Duodenal mucosa (tissue), 2 donors: ENCODE results near the gene CNGA3.
"Not testable (repeated sequence)": the region's sequence is repeated elsewhere in the genome, so short reads cannot be mapped to it uniquely, and the experiment has no call there.

ENCODE experiments used
- H3K27ac ChIP-seq: one replicate; pipeline ENCODE4 v1.7.0; 2013; ENCODE audit warnings: low read depth, low read length
- H3K27me3 ChIP-seq, 2 donors: one replicate each; pipeline ENCODE4 v1.7.0; 2013; ENCODE audit warnings: low read length in 2 of 2, control low read depth in 1 of 2; ENCODE audit not compliant: insufficient read depth in 2 of 2, control insufficient read depth in 1 of 2
- H3K36me3 ChIP-seq, 2 donors: one replicate each; pipeline ENCODE4 v1.7.0; 2013; ENCODE audit warnings: low read length in 2 of 2, control low read depth in 1 of 2; ENCODE audit not compliant: insufficient read depth in 2 of 2, control insufficient read depth in 1 of 2
- H3K4me1 ChIP-seq, 2 donors: one replicate each; pipeline ENCODE4 v1.7.0; 2013; ENCODE audit warnings: low read length in 2 of 2, control low read depth in 1 of 2; ENCODE audit not compliant: insufficient read depth in 2 of 2, control insufficient read depth in 1 of 2
- H3K4me3 ChIP-seq, 2 donors: one replicate each; pipeline ENCODE4 v1.7.0; 2013; ENCODE audit warnings: low read length in 2 of 2, low read depth in 1 of 2
- H3K9ac ChIP-seq, 2 donors: one replicate each; pipeline ENCODE4 v1.7.0; 2013; ENCODE audit warnings: low read length in 2 of 2, low read depth in 1 of 2
- H3K9me3 ChIP-seq, 2 donors: one replicate each; pipeline ENCODE4 v1.7.0; 2013; ENCODE audit warnings: low read length in 2 of 2, control low read depth in 1 of 2; ENCODE audit not compliant: control insufficient read depth in 1 of 2

Gene CNGA3

DNA sequence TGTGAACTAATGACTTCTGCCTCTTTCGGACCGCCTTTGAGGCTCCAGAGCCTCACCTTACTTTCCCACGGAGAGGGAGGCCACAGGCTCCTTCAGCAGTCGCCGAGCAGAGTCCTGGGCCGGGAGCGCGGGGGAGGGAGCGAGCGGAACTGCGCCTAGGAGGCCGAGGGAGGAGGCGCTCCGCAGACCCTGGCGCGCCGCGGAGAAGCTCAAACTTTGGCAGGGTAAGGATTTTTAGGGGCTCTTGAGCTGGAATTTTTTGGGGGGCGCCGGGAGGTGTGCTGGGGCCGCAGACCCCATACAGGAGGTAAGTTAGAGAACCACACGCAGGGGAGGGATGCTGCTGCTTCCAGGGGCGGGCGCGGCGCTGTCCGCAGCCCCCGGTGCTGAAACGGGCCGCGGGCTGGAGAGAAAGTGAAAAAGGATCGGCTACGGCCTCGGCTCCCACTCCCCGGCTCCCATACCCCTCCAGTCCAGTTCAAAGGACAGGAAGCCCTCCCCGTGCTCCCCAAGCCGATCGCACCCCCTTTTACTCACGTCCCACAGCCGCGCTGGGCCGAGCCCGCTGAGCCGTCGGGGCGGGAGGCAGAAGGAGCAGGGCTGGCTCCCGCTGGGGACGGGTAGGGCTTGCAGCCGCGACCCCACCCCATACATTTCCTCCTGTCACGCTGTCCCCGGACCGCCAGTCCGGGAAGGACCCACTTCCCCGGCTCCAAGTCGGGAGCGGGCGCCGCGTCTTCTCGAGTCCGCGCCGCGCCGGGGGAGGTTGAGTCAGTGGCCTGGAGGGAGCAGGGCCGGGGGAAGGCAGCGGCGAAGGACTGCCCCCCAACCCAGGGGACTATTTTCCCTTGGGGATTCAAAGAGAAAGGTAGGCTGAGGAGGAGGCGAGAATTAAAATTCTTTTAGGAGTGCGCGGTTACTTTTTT lies at the start of gene CNGA3:
TSS of gene CNGA3 (plus strand) at position 146 of the 926 bp plus-strand sequence. CDS start 23,520 bp downstream, outside the sequence.
- no peaks in the 10 kb centered on the region for H3K36me3 ChIP-seq
- H3K4me1 ChIP-seq = no peaks in the 10 kb centered on the region
- H3K9me3 ChIP-seq = no peaks in the 10 kb centered on the region
- H3K4me3 ChIP-seq = no peak within 1 kb of the TSS
- H3K27me3 ChIP-seq = peaks cover 46 to 60% of the 10 kb centered on the region in 2 donors
- H3K9ac ChIP-seq = no peak within 1 kb of the TSS
- H3K27ac ChIP-seq = no peak within 1 kb of the TSS

GRCh38 chr2:98297817-98298682 lies 48.2 kb upstream of the CNGA3 start:
- Histone ChIP-seq H3K27me3 (no peaks in the 10 kb centered on the region), H3K9ac (no peak overlapping the region), H3K27ac (no peak overlapping the region), H3K4me1 (peaks cover 14 to 15% of the 10 kb centered on the region in 2 donors), H3K36me3 (no peaks in the 10 kb centered on the region), H3K9me3 (no peaks in the 10 kb centered on the region), H3K4me3 (no peak overlapping the region)

GRCh38 chr2:98298683-98299164 lies 47.5 kb upstream of the CNGA3 start:
- no peak overlapping the region for H3K4me3 ChIP-seq
- no peaks in the 10 kb centered on the region for H3K36me3 ChIP-seq
- no peaks in the 10 kb centered on the region for H3K27me3 ChIP-seq
- H3K9ac ChIP-seq = no peak overlapping the region
- no peak overlapping the region for H3K27ac ChIP-seq
- peaks cover 14 to 15% of the 10 kb centered on the region in 2 donors for H3K4me1 ChIP-seq
- no peaks in the 10 kb centered on the region for H3K9me3 ChIP-seq

DNA sequence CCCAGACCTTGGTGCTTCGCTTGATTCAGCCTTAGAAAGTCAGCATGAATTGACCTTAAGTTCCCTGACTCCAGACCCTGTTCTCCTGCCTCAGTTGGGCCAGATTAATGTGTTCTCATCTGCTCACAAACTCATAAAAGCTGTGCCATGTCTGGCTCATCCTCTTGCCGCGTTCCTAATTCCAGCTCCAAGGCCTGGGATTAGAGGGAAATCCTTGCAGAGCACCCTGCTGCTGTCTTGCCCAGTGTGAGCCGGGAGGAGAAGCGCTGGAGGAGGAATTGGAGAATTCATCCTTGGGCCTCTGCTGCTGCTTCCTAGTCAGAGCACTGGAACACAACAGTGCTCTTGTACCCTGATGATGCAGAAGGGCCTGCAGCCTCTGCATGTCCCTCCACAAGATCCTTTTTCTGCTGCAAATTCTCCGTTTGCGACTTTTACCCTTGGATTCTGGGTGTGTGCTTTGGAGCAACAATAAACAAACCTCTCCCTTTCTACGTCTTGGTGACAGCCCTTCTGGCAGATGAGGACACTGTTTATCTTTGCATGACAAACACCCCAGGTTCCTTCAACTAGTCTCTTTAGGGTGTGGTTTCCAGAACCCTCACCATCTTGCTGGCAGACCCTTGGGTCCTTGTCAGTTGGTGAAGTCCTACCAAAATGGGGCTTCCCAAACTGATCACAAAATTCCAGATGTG lies 46.9 kb upstream of the CNGA3 start:
- H3K9ac ChIP-seq = no peak overlapping the region

DNA sequence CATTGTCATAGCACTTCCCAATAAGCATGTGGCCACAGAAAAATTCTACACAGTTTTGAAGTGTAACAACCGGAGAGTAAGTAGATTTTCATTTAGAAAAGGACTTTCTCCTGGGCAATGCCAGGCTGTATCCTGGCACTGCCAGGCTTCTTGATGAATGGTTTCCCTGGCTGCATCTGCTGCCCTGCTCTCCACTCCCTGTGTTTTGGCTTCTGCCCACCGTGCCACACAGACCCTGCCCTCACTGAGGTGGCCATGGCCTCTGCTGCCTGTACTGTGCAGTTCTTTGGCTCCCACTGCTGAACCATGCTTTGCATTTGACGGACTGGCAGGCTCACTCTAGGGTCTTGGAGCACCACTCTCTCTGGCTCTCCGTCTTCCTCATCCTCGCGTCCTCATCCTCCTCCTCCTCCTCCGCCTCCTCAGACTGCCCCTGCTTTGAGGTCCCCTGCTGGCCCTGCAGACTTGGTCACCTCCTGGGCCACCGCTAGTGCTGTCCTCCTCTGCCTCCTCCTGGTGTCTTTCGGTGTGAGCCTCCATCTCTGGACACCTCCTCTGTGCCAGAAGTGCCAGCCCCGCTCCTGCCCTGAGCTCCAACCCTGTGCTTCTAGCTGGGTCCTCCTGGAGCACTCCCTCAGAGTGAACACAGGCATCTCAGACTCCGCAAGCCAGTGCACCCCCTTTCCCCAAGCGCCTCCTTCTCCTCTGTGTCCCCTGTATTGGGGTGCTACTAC lies 45.9 kb upstream of the CNGA3 start:
- Histone ChIP-seq H3K36me3 (no peaks in the 10 kb centered on the region), H3K27me3 (no peaks in the 10 kb centered on the region), H3K27ac (no peak overlapping the region), H3K4me3 (no peak overlapping the region), H3K4me1 (peaks cover 14 to 15% of the 10 kb centered on the region in 2 donors), H3K9me3 (no peaks in the 10 kb centered on the region), H3K9ac (no peak overlapping the region)

More for the DNA sequence above, 46.9 kb upstream of the CNGA3 start:
- Histone ChIP-seq H3K27ac (no peak overlapping the region), H3K9me3 (no peaks in the 10 kb centered on the region), H3K36me3 (no peaks in the 10 kb centered on the region), H3K4me1 (peaks cover 14 to 15% of the 10 kb centered on the region in 2 donors), H3K27me3 (no peaks in the 10 kb centered on the region), H3K4me3 (no peak overlapping the region)

- Histone ChIP-seq H3K9me3 (no peaks in the 10 kb centered on the region), H3K9ac (no peak overlapping the region), H3K4me1 (peaks cover 14 to 15% of the 10 kb centered on the region in 2 donors), H3K36me3 (no peaks in the 10 kb centered on the region), H3K4me3 (no peak overlapping the region), H3K27ac (no peak overlapping the region), H3K27me3 (peaks cover 0 to 4% of the 10 kb centered on the region in 2 donors)
Measured at GRCh38 chr2:98301469-98301868, 44.8 kb upstream of the CNGA3 start.

DNA sequence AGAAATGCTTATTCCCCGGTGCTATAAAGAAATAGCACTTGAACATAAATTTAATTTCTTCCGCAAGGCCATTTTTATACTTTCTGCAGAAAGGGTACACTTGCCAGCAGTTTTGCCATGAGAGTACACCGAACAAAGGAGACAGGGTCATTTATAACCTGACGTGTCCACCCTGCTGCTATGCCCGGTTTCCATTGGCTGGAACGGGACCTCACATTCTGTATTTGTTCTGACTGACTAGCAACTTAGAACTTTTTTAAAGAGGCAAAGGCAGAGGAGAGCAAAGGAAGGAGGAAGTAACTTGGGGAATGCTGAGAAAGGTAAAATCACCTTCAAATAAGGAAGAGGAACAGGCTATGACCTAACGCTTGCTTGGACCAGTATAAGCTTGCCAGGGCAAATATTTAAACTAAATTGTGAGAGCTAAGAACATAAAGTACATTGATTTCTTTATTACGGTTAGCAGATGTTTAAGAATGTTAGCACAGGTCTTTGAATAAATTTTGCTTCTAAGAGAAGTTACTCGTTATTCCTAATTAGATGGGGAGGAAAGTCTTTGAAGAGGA lies 39.0 kb upstream of the CNGA3 start:
- peaks cover 0 to 17% of the 10 kb centered on the region in 2 donors for H3K27me3 ChIP-seq
- not testable (repeated sequence) for H3K9me3 ChIP-seq, H3K36me3 ChIP-seq, H3K4me1 ChIP-seq, H3K27ac ChIP-seq, H3K9ac ChIP-seq, H3K4me3 ChIP-seq

DNA sequence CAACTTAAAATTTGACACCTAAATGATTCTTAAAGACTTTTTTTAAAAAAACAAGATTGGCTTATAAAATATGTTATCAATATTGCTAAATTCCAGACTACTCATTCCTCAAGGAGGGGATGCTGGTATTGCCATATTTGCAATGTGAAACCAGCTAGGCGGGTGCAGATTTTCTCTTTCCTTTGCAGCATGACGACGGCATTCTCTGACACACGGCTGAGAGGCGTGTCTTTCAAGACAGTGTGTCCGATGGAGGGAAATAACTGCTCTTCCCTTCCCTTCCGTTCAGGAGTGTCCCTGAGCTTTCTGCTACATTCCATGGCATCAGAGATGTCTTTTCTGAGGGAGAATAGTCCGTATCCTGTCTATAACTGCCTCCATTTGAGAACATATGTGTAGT lies 38.2 kb upstream of the CNGA3 start:
- no peak overlapping the region for H3K27ac ChIP-seq
- H3K27me3 ChIP-seq = peaks cover 0 to 17% of the 10 kb centered on the region in 2 donors
- no peaks in the 10 kb centered on the region for H3K9me3 ChIP-seq
- no peak overlapping the region for H3K9ac ChIP-seq
- H3K4me1 ChIP-seq = no peaks in the 10 kb centered on the region
- no peak overlapping the region for H3K4me3 ChIP-seq
- H3K36me3 ChIP-seq = no peaks in the 10 kb centered on the region

DNA sequence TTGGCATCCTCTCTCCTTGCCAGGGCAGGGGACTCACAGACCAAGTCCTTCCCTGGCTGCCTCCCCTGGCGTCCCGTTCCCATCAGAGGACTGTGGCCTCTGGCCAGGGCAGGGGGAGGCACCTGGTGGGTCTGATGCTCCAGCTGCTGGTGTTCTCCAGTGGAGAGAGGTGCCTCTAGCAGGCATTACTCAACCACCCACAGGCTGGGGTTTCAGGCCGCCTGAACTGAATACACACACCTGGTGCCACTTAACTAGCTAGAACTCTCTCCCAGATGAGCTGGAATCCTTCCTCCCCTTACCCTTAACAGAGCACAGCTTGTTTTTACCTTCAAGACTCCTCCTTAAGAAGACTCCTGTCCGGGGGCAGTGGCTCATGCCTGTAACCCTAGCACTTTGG lies 37.7 kb upstream of the CNGA3 start:
- H3K27ac ChIP-seq = no peak overlapping the region
- no peaks in the 10 kb centered on the region for H3K36me3 ChIP-seq
- no peak overlapping the region for H3K9ac ChIP-seq
- peaks cover 0 to 17% of the 10 kb centered on the region in 2 donors for H3K27me3 ChIP-seq
- no peak overlapping the region for H3K4me3 ChIP-seq
- H3K9me3 ChIP-seq = no peaks in the 10 kb centered on the region
- no peaks in the 10 kb centered on the region for H3K4me1 ChIP-seq
